Thyroid gland (tissue), 4 donors: Measurements from ENCODE around the gene GBE1.

Experiments
- CTCF ChIP-seq, 6 experiments: fragments of 200-600 bp in 3 of 6; fragments of 450-650 bp in 3 of 6; sonication (generic) in 3 of 6; IDR thresholded peaks; one replicate each; pipeline ENCODE4 v1.5.1; 2016 to 2019; ENCODE audit warnings: antibody characterized with exemption in 6 of 6, mild to moderate bottlenecking in 2 of 6, inconsistent platforms in 1 of 6, moderate library complexity in 1 of 6
- POLR2A ChIP-seq, 2 donors: fragments of 450-650 bp; IDR thresholded peaks; one replicate each; pipeline ENCODE4 v1.6.1; 2017; ENCODE audit warnings: antibody characterized with exemption in 2 of 2, mild to moderate bottlenecking in 2 of 2, moderate library complexity in 1 of 2

DNA sequence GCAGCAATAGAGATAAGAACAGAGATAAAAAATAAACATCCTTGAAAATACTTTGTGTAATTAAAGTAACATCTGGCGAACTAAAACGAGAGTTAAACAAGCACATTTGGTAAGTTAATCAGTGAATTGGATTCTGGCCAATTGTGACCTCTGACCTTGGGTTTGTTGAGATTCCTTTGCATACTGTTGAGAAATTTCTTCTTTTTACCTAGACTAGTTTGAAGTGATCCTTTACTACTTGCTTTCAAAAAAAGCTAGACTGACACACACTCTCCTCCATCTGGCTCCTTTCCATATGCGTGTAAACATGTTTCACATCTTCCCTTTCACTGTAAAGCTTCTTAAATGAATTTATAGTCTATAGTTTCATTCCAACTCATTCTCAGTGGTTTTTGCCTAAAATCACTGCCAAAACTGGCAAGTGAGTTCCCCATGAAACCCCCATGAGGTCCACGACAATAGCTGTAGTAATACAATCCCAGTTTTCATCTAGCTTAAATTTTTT, 17.3 kb upstream of the GBE1 start:
- TF ChIP-seq POLR2A (IDR thresholded peaks at IDR 0.05) (no peak), CTCF (IDR thresholded peaks at IDR 0.05) (no peak)
